Hair follicular keratinocyte (primary cell): ENCODE data around the gene SLC7A14. TPM values are rescaled to one million over a fixed set of nuclear protein-coding genes. Genes with fewer than 3 reads are reported as not detected.

Experiments
- total RNA-seq: library from RNA; depleted of rRNA; stranded (reverse); fragments of >200 nt; gene quantifications from 2 replicates; pipeline ENCODE4 v1.2.3, GENCODE V29; 2015

The SLC7A14 gene
- 0.16 TPM in 1 of 2 replicates, not detected in the other for total RNA-seq

DNA sequence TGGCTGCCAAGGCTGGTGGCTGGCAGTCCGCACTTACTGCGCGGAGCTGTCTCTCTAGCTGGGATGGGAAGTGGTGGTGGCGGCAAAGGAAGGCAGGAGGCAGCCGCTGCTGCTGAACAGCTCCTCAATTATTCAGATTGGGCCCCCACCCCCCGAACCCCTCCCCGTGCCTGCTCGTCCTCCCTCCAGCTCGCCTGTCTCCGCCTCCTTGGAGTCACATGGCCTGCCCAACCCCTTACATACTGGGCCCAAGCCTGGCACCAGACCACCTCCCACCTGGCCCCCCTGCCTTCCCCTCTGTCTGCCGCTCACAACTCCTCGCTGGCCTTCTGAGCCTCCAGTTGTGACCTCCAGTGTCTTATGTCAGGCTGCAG, at the start of gene SLC7A14:
TSS of gene SLC7A14 (minus strand) at position 139 of the 374 bp plus-strand sequence. CDS start 59,139 bp downstream, outside the sequence.

GRCh38 chr3:170418422-170419398, 167.2 kb downstream of the SLC7A14 start, which contains the start of gene CLDN11:
CLDN11 (plus strand) TSS chr3:170418868; CDS start chr3:170419067, 199 bp downstream.

Other genes with a start within 250 kb of the SLC7A14 start
- gene SKIL, start 228.4 kb downstream of the SLC7A14 start, total RNA-seq: 9.2 and 21.9 TPM in 2 replicates
- gene CLDN11, start 167.2 kb downstream of the SLC7A14 start, total RNA-seq: 3.4 and 5.1 TPM in 2 replicates